Hepatocyte (in vitro differentiated cells): Measurements from ENCODE around the gene ARFRP1. TPM values are rescaled to one million over a fixed set of nuclear protein-coding genes. Genes with fewer than 3 reads are reported as not detected.

Experiments
- DNase-seq: peaks from one replicate; pipeline ENCODE4 v3.0.0-alpha.2; 2016; ENCODE audit warnings: low spot score
- H2AFZ ChIP-seq: fragments of 200-600 bp; sonication (generic); 2 replicates; pipeline ENCODE4 v1.6.0; 2016; ENCODE audit warnings: antibody characterized with exemption, mild to moderate bottlenecking
- H3K27ac ChIP-seq: fragments of 200-600 bp; sonication (generic); 2 replicates; pipeline ENCODE4 v1.5.1; 2016; ENCODE audit warnings: mild to moderate bottlenecking
- H3K27me3 ChIP-seq: fragments of 200-600 bp; sonication (generic); 2 replicates; pipeline ENCODE4 v1.6.1; 2016
- H3K36me3 ChIP-seq: fragments of 200-600 bp; sonication (generic); replicated peaks from 2 replicates; pipeline ENCODE4 v1.5.1; 2016; ENCODE audit warnings: low read depth; ENCODE audit not compliant: insufficient read depth
- H3K4me1 ChIP-seq: fragments of 200-600 bp; sonication (generic); 2 replicates; pipeline ENCODE4 v1.5.1; 2016; ENCODE audit warnings: mild to moderate bottlenecking, moderate library complexity; ENCODE audit not compliant: insufficient read depth
- H3K4me2 ChIP-seq: fragments of 200-600 bp; sonication (generic); 2 replicates; pipeline ENCODE4 v1.6.0; 2016
- H3K4me3 ChIP-seq: fragments of 200-600 bp; sonication (generic); 2 replicates; pipeline ENCODE4 v1.5.1; 2016; ENCODE audit warnings: mild to moderate bottlenecking
- H3K79me2 ChIP-seq: fragments of 200-600 bp; sonication (generic); 2 replicates; pipeline ENCODE4 v1.6.0; 2017; ENCODE audit warnings: mild to moderate bottlenecking
- H3K9me2 ChIP-seq: fragments of 200-600 bp; sonication (generic); replicated peaks from 2 replicates; pipeline ENCODE4 v1.6.0; 2017; ENCODE audit warnings: mild to moderate bottlenecking; ENCODE audit not compliant: insufficient read depth
- H3K9me3 ChIP-seq: fragments of 200-600 bp; sonication (generic); 2 replicates; pipeline ENCODE4 v1.5.1; 2016; ENCODE audit warnings: low read depth, mild to moderate bottlenecking
- H4K20me1 ChIP-seq: fragments of 200-600 bp; sonication (generic); 2 replicates; pipeline ENCODE4 v1.6.0; 2016; ENCODE audit warnings: mild to moderate bottlenecking; ENCODE audit not compliant: insufficient read depth, poor library complexity, severe bottlenecking
- EZH2 ChIP-seq: fragments of 200-600 bp; sonication (generic); IDR thresholded peaks from 2 replicates; pipeline ENCODE4 v1.6.1; 2016; ENCODE audit warnings: antibody characterized with exemption, mild to moderate bottlenecking, borderline replicate concordance
- EZH2phosphoT487 ChIP-seq: fragments of 200-600 bp; sonication (generic); IDR thresholded peaks from one replicate; pipeline ENCODE4 v1.6.1; 2018; ENCODE audit warnings: antibody characterized with exemption, mild to moderate bottlenecking, low read depth, moderate library complexity; ENCODE audit not compliant: unreplicated experiment, severe bottlenecking
- WGBS: methylation state at CpG from one replicate; pipeline ENCODE4 v1.1.6; 2016; ENCODE audit warnings: low lambda C conversion rate; ENCODE audit errors: missing lambda C conversion rate; 5-methylcytosine and 5-hydroxymethylcytosine counted together
- polyA plus RNA-seq: library from polyadenylated mRNA; unstranded; fragments of >200 nt; fragmentation: Nextera tagmentation; extraction: Ambion mirVana; gene quantifications from 2 replicates; pipeline ENCODE4 v1.2.1, GENCODE V29; 2016
- total RNA-seq: library from RNA; depleted of rRNA; stranded (reverse); fragments of >200 nt; gene quantifications from 2 replicates; pipeline ENCODE4 v1.2.3, GENCODE V29; 2014
- TF ChIP-seq, protein P1 (sequence below): fragments of 200-600 bp; sonication (generic); IDR thresholded peaks from 2 replicates; pipeline ENCODE4 v1.5.1; 2016; ENCODE audit warnings: antibody characterized with exemption, mild to moderate bottlenecking; ENCODE audit not compliant: poor library complexity

The ARFRP1 gene
- total and polyA plus RNA-seq, 2 experiments from 2014 or later, result 31.5 to 38.0 TPM

DNA sequence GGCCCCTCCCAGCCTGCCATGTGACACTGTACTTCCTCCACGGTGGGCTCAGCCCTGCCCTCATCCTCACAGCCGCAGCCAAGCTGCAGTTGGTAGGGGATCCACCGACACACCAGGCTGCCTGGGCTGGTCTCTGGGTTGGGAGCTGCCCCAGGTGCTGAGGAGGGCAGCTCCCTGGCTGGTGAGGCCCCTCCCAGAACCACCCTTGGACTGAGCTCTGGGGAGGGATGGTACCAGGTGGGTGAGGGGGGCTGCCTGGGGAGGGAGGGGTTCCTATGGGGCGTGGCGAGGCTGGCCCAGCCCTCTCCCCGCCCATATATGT, 11.5 kb downstream of the ARFRP1 start:
- peak; percentile 73 for DNase-seq
- Histone ChIP-seq H3K36me3 (no peaks in the 10 kb centered on the region), H3K27me3 (no peaks in the 10 kb centered on the region), H3K9me3 (no peaks in the 10 kb centered on the region), H3K4me1 (peaks cover 10% of the 10 kb centered on the region), H4K20me1 (no peaks in the 10 kb centered on the region), H3K27ac (no peak overlapping the region), H3K4me3 (no peak overlapping the region), H2AFZ (no peak overlapping the region), H3K4me2 (peak overlapping the region; percentile 86), H3K79me2 (no peaks in the 10 kb centered on the region), H3K9me2 (no peaks in the 10 kb centered on the region)
- no peak for TF ChIP-seq EZH2
- TF ChIP-seq EZH2phosphoT487, result no peak
- TF ChIP-seq, protein P1, sequence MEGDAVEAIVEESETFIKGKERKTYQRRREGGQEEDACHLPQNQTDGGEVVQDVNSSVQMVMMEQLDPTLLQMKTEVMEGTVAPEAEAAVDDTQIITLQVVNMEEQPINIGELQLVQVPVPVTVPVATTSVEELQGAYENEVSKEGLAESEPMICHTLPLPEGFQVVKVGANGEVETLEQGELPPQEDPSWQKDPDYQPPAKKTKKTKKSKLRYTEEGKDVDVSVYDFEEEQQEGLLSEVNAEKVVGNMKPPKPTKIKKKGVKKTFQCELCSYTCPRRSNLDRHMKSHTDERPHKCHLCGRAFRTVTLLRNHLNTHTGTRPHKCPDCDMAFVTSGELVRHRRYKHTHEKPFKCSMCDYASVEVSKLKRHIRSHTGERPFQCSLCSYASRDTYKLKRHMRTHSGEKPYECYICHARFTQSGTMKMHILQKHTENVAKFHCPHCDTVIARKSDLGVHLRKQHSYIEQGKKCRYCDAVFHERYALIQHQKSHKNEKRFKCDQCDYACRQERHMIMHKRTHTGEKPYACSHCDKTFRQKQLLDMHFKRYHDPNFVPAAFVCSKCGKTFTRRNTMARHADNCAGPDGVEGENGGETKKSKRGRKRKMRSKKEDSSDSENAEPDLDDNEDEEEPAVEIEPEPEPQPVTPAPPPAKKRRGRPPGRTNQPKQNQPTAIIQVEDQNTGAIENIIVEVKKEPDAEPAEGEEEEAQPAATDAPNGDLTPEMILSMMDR, result no peak
- 23% methylated on average over 3 of the region's 6 CpGs for WGBS

DNA sequence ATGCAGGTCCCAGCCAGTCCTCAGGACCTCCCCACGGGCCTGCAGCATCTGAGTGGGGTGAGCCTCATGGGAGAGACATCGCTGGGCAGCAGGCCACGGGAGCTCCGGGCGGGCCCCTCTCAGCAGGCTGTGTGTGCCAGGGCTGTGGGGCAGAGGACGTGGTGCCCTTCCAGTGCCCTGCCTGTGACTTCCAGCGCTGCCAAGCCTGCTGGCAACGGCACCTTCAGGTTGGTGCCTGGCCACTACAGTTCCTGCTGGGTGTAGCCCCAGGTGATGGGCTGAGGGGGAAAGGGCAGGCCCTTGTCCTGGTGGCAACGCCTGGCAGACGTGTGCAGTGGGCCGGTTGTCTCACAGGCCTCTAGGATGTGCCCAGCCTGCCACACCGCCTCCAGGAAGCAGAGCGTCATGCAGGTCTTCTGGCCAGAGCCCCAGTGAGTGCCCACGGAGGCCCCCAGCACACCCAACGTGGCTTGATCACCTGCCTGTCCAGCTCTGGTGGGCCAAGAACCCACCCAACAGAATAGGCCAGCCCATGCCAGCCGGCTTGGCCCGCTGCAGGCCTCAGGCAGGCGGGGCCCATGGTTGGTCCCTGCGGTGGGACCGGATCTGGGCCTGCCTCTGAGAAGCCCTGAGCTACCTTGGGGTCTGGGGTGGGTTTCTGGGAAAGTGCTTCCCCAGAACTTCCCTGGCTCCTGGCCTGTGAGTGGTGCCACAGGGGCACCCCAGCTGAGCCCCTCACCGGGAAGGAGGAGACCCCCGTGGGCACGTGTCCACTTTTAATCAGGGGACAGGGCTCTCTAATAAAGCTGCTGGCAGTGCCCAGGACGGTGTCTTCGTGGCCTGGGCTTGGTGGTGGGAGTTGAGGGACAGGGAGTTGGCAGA, 12.1 kb downstream of the ARFRP1 start:
- peaks cover 10% of the 10 kb centered on the region for H3K4me1 ChIP-seq
- TF ChIP-seq, protein P1, result no peak
- TF ChIP-seq EZH2 (no peak), EZH2phosphoT487 (no peak)
- no peaks in the 10 kb centered on the region for H3K27me3 ChIP-seq
- no peak for DNase-seq
- no peaks in the 10 kb centered on the region for H4K20me1 ChIP-seq
- no peak overlapping the region for H2AFZ ChIP-seq
- no peak overlapping the region for H3K4me3 ChIP-seq
- no peaks in the 10 kb centered on the region for H3K79me2 ChIP-seq
- no peaks in the 10 kb centered on the region for H3K9me2 ChIP-seq
- H3K27ac ChIP-seq, result no peak overlapping the region
- H3K9me3 ChIP-seq, result no peaks in the 10 kb centered on the region
- no peaks in the 10 kb centered on the region for H3K36me3 ChIP-seq
- peak overlapping the region; percentile 86 for H3K4me2 ChIP-seq
- WGBS, result 90% methylated on average over 25 of the region's 25 CpGs

DNA sequence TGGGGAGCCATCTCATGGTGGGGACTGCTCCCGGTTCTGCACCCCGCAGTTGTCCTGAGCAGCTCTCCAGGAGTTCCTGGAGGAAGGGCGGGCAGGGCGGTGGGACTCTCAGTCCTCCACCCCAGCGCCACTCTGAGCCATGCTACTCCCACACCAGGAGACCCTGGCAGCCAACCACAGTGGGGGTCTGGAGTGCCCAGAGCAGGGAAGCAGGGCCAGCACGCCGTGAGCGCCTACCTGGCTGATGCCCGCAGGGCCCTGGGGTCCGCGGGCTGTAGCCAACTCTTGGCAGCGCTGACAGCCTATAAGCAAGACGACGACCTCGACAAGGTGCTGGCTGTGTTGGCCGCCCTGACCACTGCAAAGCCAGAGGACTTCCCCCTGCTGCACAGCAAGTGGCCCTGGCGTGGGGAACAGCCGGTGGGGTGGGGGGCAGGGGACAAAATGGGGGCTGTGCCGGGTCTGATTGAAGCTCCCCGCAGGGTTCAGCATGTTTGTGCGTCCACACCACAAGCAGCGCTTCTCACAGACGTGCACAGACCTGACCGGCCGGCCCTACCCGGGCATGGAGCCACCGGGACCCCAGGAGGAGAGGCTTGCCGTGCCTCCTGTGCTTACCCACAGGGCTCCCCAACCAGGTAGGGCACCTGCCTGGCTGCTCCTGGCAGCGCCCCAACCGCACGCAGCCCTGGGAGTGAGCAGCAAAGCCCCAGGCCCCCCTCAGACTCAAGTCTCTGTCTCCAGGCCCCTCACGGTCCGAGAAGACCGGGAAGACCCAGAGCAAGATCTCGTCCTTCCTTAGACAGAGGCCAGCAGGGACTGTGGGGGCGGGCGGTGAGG, 13.0 kb downstream of the ARFRP1 start:
- H3K27ac ChIP-seq, result no peak overlapping the region
- H3K36me3 ChIP-seq, result no peaks in the 10 kb centered on the region
- 96% methylated on average over 30 of the region's 37 CpGs for WGBS
- no peaks in the 10 kb centered on the region for H3K79me2 ChIP-seq
- no peaks in the 10 kb centered on the region for H3K9me3 ChIP-seq
- H3K4me2 ChIP-seq, result no peak overlapping the region
- no peaks in the 10 kb centered on the region for H3K9me2 ChIP-seq
- no peak overlapping the region for H2AFZ ChIP-seq
- DNase-seq, result no peak
- no peaks in the 10 kb centered on the region for H4K20me1 ChIP-seq
- no peak overlapping the region for H3K4me3 ChIP-seq
- no peaks in the 10 kb centered on the region for H3K27me3 ChIP-seq
- H3K4me1 ChIP-seq, result peaks cover 10% of the 10 kb centered on the region
- TF ChIP-seq, protein P1, result no peak
- no peak for TF ChIP-seq EZH2
- no peak for TF ChIP-seq EZH2phosphoT487
